Lower leg skin (tissue), 4 donors: ENCODE measurements around the gene DDC. TPM values are rescaled to one million over a fixed set of nuclear protein-coding genes. Genes with fewer than 3 reads are reported as not detected.

ENCODE experiments used
- DNase-seq, 2 donors: peaks; one replicate each; pipeline ENCODE4 v3.0.0-alpha.2; 2019; ENCODE audit warnings: low spot score in 2 of 2
- H3K4me3 ChIP-seq: fragments of 200-600 bp; sonication (generic); 2 replicates; pipeline ENCODE4 v1.5.1; 2017; ENCODE audit warnings: mild to moderate bottlenecking, low read depth; ENCODE audit not compliant: poor library complexity, severe bottlenecking
- CTCF ChIP-seq, 3 donors: fragments of 450-650 bp; IDR thresholded peaks; one replicate each; pipeline ENCODE4 v1.5.1; 2016; ENCODE audit warnings: antibody characterized with exemption in 3 of 3, mild to moderate bottlenecking in 3 of 3, moderate library complexity in 2 of 3
- POLR2A ChIP-seq, 2 donors: fragments of 450-650 bp; IDR thresholded peaks; one replicate each; pipeline ENCODE4 v1.6.1; 2016 to 2017; ENCODE audit warnings: antibody characterized with exemption in 2 of 2, mild to moderate bottlenecking in 1 of 2, moderate library complexity in 1 of 2
- WGBS, 2 donors: methylation state at CpG; one replicate each; pipeline ENCODE4 v1.1.5; 2018; 5-methylcytosine and 5-hydroxymethylcytosine counted together
- intact Hi-C: fragments of 100-400 bp; cut with DNase I; formaldehyde crosslinking; loops from one replicate; pipeline ENCODE4 v1.15.0; 2023; ENCODE audit warnings: low total_unique reads
- total RNA-seq, 4 donors: library from RNA; depleted of rRNA; stranded (reverse); fragments of >200 nt; gene quantifications; one replicate each; pipeline ENCODE4 v1.1.0, GENCODE V29; 2016

DDC gene
- total RNA-seq, 4 donors from 2014 or later: 1.2 TPM; not detected in 3

- intact Hi-C loops: no loop called here
- no peak overlapping the region for H3K4me3 ChIP-seq
- no peak for DNase-seq
- TF ChIP-seq POLR2A (IDR thresholded peaks at IDR 0.05) (no peak), CTCF (IDR thresholded peaks at IDR 0.05) (no peak)
- 54 to 66% methylated on average over 4 of the region's 4 CpGs for WGBS, 2 donors
Measured at GRCh38 chr7:50446542-50446960, 118.7 kb downstream of the DDC start.

- no peak for DNase-seq
- intact Hi-C loops: no loop called here
- H3K4me3 ChIP-seq: no peak overlapping the region
- TF ChIP-seq CTCF (IDR thresholded peaks at IDR 0.05): no peak
- WGBS, 2 donors: 85 to 88% methylated on average over 3 of the region's 3 CpGs
Measured at GRCh38 chr7:50436133-50436806, 128.9 kb downstream of the DDC start.

GRCh38 chr7:50431722-50432305, 133.4 kb downstream of the DDC start:
- no peak for DNase-seq
- TF ChIP-seq POLR2A (IDR thresholded peaks at IDR 0.05) (no peak), CTCF (IDR thresholded peaks at IDR 0.05) (no peak)
- H3K4me3 ChIP-seq: no peak overlapping the region
- intact Hi-C loops: no loop called here
- WGBS, 2 donors: 53 to 55% methylated on average over 4 of the region's 4 CpGs

GRCh38 chr7:50431316-50431715, 133.9 kb downstream of the DDC start:
- H3K4me3 ChIP-seq: no peak overlapping the region
- intact Hi-C loops: no loop called here
- TF ChIP-seq POLR2A (IDR thresholded peaks at IDR 0.05) (no peak), CTCF (IDR thresholded peaks at IDR 0.05) (no peak)
- DNase-seq: no peak
- 52 to 53% methylated on average over 2 of the region's 2 CpGs for WGBS, 2 donors

- H3K4me3 ChIP-seq: no peak overlapping the region
- TF ChIP-seq CTCF (IDR thresholded peaks at IDR 0.05) (no peak), POLR2A (IDR thresholded peaks at IDR 0.05) (no peak)
- intact Hi-C loops: no loop called here
- no peak for DNase-seq
- WGBS, 2 donors: 83 to 91% methylated on average over 3 of the region's 3 CpGs
Measured at GRCh38 chr7:50428911-50429310, 136.3 kb downstream of the DDC start.

- 92 to 95% methylated on average over 2 of the region's 2 CpGs for WGBS, 2 donors
- H3K4me3 ChIP-seq: no peak overlapping the region
- intact Hi-C loops: no loop called here
- no peak for TF ChIP-seq POLR2A (IDR thresholded peaks at IDR 0.05)
- no peak for TF ChIP-seq CTCF (IDR thresholded peaks at IDR 0.05)
- no peak for DNase-seq
Measured at GRCh38 chr7:50427518-50427917, 137.7 kb downstream of the DDC start.
